NCI-H524 treated with DMSO at 0.1 percent for 48 hours (cell line): ENCODE measurements around the gene MKS1.

Experiments used
- DNase-seq: peaks from one replicate; lab custom pipeline; 2025; lab: John Stamatoyannopoulos, UW

MKS1 gene

DNA sequence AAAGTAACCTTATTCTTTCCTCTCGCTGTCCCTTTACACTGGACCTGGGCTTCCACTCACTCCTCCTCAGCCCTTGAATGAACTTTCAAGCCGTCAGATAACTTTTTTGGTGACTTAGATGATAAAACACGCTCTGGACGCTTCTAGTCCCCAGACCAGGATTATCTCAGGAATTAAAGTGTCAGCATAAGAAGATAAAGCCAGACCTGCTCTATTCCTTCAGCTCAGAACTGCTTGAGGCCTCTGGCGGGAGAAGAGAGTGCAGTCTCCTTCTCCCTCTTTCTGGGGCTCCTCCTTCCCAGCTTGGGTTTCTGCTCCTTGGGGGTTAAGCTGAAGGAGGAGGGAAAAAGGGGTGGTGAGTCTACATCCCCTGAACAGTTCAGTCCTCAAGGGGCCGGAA lies 25.9 kb upstream of the MKS1 start:
- no peak for DNase-seq

DNA sequence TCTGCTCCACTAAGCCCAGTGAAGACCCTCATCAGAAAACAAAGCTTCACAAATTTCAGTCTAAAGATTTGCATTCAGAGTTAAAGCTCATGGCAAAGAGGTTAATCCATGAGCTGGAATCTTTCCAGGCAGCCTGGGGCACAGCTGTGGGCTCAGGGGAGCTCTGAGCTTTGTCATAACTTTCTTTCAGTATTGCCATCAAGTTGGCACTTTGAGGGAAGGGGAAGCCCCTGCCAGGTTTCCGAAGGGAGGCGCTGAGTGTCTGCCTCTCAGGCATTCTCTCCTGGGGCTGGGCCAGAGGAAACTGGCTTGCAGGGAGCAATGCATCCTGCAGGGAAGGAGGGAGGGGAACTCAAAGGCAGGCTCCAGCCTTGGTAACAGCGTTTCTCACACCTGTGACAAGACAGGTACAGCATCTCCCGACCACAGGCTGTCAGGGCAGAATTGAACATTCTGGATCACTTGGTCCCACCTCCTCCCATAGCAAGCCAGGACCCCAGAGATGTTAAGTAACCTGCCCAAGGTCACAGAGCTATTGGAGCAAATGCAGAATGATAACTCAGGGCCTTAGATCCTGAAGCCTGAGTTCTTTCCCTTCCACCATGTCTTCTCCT lies 23.2 kb upstream of the MKS1 start:
- no peak for DNase-seq

DNA sequence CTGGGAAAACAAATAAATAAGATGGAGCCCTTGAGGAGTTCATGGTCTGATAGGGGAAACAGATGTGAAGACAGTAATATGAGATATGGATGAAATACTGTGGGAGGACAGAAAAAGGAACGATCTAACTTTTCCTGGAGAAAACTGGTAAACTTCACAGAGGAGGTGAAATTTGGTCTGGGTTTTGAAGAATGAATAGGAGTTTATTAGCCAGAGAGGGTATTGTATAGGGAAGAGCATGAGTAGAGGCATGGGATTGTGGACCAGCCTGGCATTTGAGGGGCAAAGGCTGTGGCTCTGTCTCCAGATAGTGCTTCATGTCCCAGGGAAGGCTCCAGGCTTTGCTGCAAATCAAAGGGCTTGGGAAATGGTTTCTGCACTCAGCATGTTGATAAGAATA lies 20.9 kb upstream of the MKS1 start:
- DNase-seq, result no peak

DNA sequence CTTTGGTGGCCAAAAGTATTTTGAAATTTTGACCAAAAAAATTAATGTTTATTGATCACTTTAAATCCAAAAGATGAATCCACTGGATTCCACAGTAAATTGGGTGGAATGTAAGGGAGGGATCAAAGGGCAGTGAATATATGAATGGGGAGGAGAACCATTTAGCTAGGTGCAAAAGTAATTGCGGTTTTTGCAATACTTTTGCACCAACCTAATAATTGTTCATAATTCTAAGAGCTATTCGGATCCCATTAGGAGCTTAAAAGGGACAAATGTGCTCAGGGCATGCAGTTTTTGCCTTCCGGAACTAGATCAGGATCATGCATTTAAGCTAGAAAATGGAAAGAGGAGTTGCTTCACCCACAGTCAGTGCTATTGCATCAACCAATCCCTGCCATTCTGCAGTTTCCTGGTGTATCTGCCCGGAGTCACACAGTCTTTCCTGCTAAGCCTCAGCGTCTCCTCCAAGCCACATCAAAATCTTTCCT lies 19.1 kb upstream of the MKS1 start, which contains the start of gene LPO:
LPO (plus strand) TSS at position 438 of the 488 bp plus-strand sequence. CDS start 4,396 bp downstream, outside the sequence.
- no peak for DNase-seq

DNA sequence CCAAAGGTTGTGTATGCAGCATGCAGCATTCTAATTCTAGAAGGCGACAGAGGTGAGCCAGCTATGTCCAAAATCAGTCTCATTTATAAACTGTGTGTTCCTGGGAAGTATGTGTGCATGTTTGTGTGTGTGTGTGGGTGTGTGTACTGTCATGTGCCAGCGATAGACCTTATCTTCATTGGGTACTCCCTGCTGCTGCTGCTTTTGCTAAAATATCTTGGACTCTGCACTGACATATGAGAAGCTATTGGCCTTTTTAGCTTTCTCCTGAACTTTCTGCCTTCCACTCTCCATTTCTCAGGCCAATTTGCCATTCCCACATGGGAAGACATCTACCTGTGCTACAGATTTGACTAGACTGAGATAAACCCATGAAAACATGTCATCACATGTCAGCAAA lies 17.3 kb upstream of the MKS1 start:
- DNase-seq, result no peak

DNA sequence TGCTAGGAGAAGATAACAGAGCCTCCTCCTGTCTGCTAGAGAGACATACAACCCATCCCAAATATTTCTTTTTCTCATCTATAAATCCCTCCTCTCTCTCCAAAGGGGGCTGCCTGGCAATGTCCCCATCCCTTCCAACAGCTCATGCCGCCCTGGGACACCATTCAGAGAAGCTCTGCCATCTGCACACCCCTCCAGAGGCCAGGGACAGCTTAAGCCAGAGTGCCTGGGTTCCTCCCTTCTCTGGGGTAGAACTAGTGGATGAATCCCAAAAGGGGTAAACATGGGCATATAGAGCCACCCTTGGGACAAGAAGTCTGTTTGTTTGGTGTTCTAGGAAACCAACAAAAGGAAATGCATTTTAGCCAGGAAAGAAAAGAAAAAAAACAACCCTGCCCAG lies 16.8 kb upstream of the MKS1 start:
- DNase-seq, result no peak

DNA sequence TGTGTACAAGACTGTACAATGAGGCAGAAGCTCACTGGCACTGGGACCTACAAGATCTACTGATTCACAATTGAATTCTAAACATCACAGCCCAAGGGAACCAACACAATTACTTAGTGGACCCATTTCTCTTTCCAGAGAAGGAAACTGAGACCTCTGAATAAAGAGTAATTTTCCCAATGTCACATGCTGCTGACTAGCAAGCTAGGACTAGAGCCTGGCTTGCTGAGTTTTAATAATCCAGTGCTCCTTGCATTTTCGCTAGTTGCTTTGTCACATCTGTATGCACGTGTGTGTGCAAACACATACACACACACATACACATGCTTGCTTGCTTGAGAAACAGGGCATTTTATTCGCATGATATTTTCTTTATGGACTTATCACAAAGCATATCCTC lies 15.5 kb upstream of the MKS1 start:
- no peak for DNase-seq

DNA sequence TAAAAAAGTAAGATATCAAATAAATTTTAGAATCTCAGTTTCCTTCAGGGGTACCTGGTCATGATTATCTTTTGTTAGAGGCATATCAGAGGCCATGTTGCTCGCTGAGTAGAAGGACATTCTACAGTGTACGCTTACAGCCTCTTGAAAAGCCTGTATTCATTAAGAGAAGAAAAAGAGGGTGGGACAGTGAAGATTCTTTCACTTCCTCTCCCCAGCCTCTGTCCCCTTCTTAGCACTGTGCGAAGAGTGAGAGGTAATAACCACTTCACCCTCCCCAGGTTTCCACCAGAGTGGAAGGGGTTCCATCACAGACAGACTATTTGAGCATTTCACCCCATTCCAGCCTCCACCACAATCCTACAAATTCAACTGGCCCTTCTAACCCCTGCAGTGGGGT lies 14.5 kb upstream of the MKS1 start:
- DNase-seq, result no peak

DNA sequence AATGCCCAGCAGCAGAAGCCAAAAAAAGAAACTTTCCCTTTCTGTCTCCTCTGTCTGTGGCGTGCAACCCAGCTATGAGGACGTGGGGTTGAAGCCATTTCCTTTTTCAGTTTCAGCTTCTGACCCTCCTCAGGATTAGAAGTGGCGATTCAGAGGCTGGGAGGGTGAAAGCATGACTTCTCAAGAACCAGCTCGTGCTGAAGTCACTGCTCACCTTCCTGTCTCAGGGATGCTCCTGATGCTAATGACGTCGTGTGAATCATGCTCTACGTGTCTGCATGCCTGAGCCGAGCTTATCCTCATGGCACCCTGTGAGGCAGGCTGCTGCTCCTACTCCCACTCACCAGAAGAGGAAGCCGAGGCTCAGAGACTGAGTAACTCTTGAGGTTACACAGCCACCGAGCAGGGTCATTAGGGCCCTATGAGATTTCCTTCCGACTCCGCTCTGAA lies 13.7 kb upstream of the MKS1 start:
- no peak for DNase-seq

DNA sequence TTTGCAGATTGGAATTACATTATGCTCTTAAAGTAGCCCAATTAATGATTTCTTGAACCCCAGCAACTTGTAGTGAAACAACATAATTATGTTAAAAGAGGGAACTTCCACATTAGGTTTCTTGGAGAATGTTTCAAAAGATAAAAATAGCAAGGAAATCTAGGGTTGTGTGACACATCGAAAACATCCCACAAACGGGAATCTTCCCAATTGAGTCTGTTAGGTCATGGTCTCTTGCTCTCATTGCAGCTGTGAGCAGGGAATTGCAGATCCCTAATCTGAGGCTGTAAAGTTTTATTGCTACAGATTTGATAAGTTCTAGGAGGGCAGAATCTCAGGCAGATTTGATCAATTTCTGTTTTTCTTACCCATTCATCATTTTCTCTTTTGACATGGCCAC lies 12.6 kb upstream of the MKS1 start:
- DNase-seq, result no peak

DNA sequence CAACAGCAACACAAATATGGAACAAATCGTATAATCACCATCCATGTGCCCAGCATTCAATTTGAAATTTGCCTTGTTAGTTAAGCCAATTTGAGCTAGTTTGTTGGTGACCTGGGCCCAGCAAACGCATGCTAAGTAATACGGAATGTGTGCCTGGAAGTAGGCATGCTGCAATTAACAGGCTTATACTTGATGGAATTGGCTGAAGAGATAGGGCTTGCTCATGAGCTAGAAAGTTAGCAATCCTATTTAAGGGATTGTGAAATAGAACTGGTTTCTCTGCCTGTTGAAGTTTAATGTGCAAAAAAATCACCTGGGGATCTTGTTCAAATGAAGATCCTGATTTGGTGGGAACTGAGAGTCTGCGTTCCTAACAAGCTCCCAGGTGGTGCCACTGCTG lies 10.8 kb upstream of the MKS1 start:
- DNase-seq, result no peak

DNA sequence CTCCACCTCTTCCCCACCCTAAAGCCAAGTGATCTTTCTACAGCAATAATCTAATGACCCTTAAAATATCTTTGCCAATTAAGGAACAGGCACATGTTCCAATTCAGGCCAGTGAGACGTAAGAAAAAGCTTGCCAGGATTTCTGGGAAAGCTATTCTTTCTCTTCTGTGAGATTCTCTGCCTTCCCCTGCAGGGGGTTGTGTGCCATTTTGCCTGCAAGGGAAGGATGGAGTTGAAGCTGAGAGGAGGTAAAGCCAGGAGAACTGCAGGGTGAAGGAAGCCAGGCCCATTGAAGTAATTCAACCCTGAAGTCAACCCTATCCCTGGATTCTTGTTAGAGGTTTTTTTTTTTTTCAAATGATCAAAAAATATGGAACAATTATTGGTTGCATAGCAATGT lies 10.3 kb upstream of the MKS1 start:
- DNase-seq, result no peak

DNA sequence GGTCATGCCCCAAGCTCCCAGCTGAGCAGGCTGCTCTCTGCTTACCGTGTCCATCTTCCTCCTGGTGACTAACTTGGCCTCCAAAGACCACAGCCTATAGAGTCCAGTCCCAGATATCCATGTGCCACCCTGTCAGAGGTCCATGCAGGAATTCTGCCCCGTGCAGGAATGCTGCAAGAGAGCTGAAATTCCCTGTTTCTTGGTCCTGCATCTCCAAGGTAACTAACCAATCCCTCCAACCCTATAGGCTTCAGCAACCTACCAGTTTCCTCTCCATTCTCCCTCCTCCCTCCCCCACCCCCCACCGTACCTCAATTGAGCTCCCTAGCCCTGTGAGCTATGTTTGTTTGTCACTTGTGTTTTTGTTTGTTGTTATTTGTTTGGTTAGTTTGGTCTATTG lies 9.6 kb upstream of the MKS1 start:
- no peak for DNase-seq

DNA sequence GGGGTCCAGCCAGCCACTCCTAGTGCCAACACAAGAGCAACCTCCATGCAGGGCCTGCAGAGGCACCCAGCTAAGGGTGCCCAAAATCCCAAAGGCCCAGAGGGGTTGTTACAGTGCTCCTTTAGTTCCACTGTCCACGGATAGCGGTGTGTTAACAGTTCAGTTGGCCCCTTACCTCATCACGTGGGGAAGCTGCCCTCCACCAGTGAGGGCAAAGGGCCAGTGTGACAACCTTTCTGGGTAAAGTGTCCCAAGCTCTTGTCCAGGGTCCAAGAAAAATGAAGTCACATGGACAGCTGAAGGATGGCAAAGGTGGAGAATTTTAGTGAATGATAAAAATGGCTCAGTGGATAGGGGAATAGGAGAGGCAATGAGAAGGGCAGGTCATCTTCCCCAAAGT lies 8.7 kb upstream of the MKS1 start:
- DNase-seq, result no peak

DNA sequence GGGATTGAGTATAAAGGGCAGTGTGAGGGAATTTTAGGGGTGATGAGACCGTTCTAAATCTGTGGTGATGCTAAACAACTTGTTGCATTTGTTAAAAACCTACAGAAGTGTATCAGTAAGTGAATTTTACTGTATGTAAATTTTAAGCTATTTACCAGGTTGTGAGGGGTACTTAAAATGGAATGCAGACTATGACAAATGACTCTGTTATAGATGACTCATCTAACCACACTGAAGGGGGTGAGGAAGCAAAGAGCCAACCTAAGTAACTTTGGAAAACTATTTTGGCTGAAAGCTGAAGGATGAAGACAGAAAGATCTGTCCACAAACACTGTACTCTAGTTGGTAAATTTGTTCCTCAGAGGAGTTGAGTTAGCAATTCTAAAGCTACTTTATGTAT lies 5.3 kb upstream of the MKS1 start:
- DNase-seq, result no peak

DNA sequence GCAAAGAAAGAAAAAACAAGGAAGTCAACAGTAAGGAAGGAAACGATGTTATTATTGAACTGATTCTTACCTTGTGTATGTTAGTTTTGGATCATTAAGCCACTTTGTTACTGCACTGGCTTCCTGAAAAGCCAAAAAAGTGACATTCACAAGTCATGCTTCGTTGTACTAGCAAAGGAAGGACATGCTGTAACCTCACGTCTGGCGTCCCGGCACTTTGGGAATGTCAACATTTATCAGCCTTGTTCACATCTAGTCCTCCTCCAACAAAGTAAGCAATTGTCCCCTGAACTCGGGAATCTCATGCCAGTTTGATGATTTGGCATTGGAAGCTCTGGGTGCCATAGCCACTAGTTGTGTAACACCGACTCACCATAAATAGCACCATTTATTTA lies 731 bp upstream of the MKS1 start:
- no peak for DNase-seq

DNA sequence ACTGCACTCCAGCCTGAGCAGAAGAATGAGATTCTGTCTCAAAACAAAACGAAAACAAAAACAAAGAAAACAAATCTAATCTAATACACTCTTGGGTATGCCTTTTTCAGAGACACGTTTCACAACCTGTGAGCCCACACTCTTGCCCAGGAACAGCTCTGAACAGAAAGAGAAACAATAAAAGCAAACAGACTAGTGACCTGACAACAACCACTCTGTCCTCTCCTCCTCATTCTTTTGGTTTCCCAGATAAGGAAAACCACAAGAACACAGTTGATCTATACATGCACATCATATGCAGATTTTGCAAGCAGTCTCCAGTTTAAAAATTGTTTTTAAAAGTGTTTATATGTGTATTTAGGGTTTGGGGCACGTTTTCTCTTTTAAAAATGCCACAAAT lies 1.3 kb downstream of the MKS1 start:
- no peak for DNase-seq

DNA sequence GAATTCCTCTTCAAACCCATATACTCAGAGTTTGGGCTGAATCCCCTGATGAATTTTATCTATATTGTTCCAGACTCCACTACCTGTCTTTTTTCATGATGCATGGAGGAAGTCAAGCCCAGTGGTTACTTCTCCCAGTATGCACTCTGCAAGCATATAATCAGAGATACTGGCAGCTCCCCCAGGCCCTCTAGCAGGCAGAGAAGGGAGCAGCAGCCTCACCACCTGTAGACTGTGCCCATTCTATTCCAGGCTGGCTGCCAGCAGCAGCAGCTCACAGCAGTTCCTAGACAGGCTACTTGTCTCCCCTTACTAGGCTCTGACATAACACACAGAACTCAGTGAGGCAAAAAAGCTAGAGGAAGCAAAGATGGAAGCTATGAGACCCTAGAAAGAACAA lies 3.4 kb downstream of the MKS1 start:
- no peak for DNase-seq

DNA sequence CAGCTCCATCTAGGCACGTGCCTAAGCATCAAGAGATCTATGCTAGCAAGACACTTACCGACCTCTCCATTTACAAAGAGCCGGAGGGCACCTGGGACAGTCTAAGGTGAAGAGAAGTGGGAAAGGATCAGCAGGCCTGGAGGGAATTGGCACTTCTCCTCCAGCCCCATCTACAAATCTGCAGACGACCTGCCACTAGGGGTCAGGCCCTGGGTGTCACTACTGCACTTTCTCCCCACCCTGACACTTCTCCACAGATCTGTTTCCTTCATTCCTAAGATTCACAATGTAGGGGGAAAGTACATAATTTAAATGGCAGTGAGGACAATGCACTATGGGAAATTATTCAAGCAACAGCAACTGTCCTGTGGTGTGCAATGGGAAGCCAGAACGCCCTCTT lies 8.1 kb downstream of the MKS1 start:
- no peak for DNase-seq

DNA sequence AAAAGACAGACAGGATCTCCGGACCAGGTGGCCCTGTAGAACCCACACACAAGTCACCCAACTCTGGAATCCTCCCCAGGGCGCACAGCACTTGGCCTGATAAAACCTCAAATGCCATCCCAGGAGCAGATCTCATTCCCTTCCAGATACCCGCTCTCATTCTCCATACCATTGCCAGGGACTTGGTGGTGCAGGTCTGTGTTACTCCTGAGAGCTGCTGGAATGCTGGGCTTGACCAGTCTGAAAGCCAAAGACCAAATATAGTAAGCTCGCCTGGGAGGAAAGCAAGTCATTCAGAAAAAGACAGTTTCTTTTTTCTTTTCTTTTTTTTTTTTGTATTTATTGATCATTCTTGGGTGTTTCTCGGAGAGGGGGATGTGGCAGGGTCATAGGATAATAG lies 10.7 kb downstream of the MKS1 start:
- DNase-seq, result no peak

DNA sequence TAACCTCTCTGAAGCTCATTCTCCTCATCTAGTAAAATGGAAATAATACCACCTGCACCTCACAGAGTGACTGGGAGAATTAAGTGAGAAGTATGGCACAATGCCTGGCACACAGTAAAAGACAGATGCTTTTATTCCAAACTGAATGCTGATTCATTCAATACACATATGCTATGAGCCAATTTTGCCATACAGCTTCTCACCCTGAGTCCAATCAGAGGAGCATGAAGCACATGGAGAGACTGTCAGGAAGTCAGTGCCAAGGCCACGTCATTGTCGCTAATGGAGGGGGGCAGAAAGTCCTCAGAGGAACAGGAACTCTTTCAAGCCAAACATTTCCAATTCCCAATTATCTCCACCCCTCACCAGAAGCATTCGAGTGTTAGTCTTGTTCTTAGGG lies 11.6 kb downstream of the MKS1 start:
- no peak for DNase-seq

DNA sequence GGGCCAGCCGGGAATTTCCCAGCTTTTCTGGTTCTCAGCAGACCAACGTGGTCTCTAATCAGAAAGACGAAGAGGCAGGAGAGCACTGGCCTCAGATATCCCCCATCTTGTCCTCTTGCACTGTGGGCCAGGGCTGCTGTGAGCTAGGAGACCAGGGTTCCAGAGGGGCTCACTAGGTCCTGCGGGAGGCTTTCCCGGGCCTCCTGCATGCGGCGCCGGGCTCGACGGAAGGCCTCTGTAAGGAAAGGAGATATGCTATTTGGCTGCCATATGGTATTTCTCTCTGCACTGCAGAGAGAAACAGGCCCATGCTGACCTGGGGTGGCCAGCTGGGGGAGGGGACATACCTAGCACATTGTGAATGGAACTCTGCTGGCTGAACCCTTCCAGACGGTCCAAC lies 13.1 kb downstream of the MKS1 start:
- no peak for DNase-seq

DNA sequence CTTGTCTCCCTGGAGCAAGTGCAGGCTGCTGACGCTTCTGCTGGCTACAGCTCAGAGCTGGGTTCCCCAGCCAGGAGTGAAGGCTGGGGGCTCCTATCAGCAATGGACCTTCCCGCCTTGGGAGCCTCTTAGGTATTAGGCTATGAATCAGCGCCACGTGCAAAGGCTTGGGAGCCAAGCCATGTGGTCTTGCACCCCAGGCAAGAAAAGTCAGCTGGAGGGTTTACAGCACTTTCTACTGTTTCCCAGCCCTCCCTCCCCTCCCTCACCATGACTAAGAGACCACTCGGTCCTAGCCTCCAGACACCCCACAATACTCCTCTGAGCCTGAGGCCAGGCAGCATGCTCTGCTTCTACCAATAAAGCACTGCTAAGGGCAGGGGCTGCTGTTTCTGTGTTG lies 14.3 kb downstream of the MKS1 start:
- DNase-seq, result no peak

DNA sequence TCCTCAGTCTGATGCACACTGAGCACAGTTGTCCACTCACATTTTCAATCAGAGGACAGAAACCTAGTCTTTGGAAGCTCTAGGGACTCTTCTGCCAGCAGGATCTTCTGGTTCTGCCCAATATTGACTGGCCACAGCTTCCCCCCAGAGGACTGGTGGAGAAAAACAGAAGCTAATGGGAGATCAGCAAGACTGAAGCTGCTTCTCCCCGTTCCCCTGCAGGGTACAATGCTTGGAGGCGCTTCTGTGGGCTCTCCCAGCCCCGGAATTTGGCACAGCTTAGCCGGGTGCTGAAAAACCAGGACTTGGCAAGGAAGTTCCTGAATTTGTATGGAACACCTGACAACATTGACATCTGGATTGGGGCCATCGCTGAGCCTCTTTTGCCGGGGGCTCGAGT lies 16.2 kb downstream of the MKS1 start:
- no peak for DNase-seq
